Peyer's patch (tissue), 4 donors: Measurements from ENCODE around the gene HORMAD2. TPM values are rescaled to one million over a fixed set of nuclear protein-coding genes. Genes with fewer than 3 reads are reported as not detected.

Experiments used
- DNase-seq, 3 donors: peaks; one replicate each; pipeline ENCODE4 v3.0.0-alpha.2; 2017 to 2019
- H3K27ac ChIP-seq, 4 donors: fragments of 200-600 bp; sonication (generic); one replicate each; pipeline ENCODE4 v1.5.1; 2016 to 2019
- H3K27me3 ChIP-seq, 2 donors: fragments of 200-600 bp; sonication (generic); one replicate each; pipeline ENCODE4 v1.5.1; 2019
- H3K36me3 ChIP-seq, 3 donors: fragments of 200-600 bp; sonication (generic); one replicate each; pipeline ENCODE4 v1.5.1; 2016 to 2019
- H3K4me1 ChIP-seq, 4 donors: fragments of 200-600 bp; sonication (generic); one replicate each; pipeline ENCODE4 v1.5.1; 2016 to 2019
- H3K4me3 ChIP-seq, 4 donors: fragments of 200-600 bp; sonication (generic); 1 replicate in 3 of 4; 2 replicates in 1 of 4; pipeline ENCODE4 v1.5.1; 2016 to 2019; ENCODE audit warnings: mild to moderate bottlenecking in 1 of 4
- H3K9me3 ChIP-seq, 4 donors: fragments of 200-600 bp; sonication (generic); one replicate each; pipeline ENCODE4 v1.5.1; 2016 to 2019; ENCODE audit warnings: mild to moderate bottlenecking in 1 of 4
- POLR2A ChIP-seq, 2 donors: fragments of 450-650 bp; IDR thresholded peaks; one replicate each; pipeline ENCODE4 v1.5.1; 2017; ENCODE audit warnings: antibody characterized with exemption in 2 of 2, mild to moderate bottlenecking in 2 of 2, moderate library complexity in 2 of 2
- total RNA-seq, 4 donors: library from RNA; depleted of rRNA; stranded (reverse); fragments of >200 nt; gene quantifications; one replicate each; pipeline ENCODE4 v1.1.0, GENCODE V29; 2016
- TF ChIP-seq, protein P1 (sequence below), 6 experiments: fragments of 450-650 bp in 4 of 6; fragments of 200-600 bp in 2 of 6; sonication (generic) in 1 of 6; IDR thresholded peaks; one replicate each; pipeline ENCODE4 v1.5.1; 2017 to 2019; ENCODE audit warnings: antibody characterized with exemption in 6 of 6, mild to moderate bottlenecking in 3 of 6, moderate library complexity in 1 of 6

Gene HORMAD2
- total RNA-seq, 4 donors from 2014 or later, result not detected

DNA sequence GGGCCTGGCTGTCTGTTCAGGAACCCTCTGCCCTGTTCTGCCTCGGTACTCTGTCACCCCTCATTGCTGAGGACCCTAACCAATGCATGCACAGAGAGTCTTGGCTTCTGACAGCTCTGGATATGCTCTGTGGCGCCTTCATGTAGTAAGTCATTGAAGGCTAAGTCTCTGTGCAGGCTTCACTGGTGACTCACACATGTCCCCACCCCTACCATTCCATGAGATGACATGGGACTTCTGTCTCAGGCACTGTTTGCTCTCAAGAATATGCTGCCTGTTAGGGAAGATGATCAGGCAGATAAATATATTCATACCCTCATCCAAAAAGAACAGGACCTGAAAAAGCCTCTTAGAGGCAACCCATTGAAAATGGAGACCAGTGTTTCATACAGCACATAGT, 43.6 kb upstream of the HORMAD2 start:
- H3K4me3 ChIP-seq, result no peak overlapping the region
- peak in 1 of 3 donors; percentile 59 for DNase-seq
- no peaks in the 10 kb centered on the region for H3K27me3 ChIP-seq
- no peaks in the 10 kb centered on the region for H3K36me3 ChIP-seq
- H3K4me1 ChIP-seq, result no peaks in the 10 kb centered on the region
- no peaks in the 10 kb centered on the region for H3K9me3 ChIP-seq
- no peak overlapping the region for H3K27ac ChIP-seq
- TF ChIP-seq, protein P1, sequence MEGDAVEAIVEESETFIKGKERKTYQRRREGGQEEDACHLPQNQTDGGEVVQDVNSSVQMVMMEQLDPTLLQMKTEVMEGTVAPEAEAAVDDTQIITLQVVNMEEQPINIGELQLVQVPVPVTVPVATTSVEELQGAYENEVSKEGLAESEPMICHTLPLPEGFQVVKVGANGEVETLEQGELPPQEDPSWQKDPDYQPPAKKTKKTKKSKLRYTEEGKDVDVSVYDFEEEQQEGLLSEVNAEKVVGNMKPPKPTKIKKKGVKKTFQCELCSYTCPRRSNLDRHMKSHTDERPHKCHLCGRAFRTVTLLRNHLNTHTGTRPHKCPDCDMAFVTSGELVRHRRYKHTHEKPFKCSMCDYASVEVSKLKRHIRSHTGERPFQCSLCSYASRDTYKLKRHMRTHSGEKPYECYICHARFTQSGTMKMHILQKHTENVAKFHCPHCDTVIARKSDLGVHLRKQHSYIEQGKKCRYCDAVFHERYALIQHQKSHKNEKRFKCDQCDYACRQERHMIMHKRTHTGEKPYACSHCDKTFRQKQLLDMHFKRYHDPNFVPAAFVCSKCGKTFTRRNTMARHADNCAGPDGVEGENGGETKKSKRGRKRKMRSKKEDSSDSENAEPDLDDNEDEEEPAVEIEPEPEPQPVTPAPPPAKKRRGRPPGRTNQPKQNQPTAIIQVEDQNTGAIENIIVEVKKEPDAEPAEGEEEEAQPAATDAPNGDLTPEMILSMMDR (IDR thresholded peaks at IDR 0.05), result no peak
- no peak for TF ChIP-seq POLR2A (IDR thresholded peaks at IDR 0.05)

DNA sequence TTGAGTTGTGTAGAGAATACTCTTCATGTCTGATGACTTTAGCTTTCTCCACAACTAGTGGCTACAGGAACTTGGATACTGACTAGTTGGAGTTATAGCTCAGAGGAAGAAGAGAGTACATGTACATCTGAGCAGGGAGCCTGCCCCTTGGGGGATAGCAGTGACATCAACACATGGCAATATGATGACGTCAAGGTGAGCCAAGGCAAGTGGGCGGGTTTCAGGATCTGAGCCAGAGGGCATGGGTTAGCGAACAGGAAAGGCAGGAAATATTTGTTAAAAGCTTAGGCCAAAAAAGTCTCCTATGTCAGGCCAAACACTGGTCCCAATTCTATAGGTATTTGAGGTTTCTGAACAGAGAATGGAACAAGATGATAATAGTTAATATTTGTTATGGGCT, 42.0 kb upstream of the HORMAD2 start:
- H3K27ac ChIP-seq, result no peak overlapping the region
- TF ChIP-seq POLR2A (IDR thresholded peaks at IDR 0.05), result no peak
- TF ChIP-seq, protein P1 (IDR thresholded peaks at IDR 0.05), result no peak
- peak in 1 of 3 donors; percentile 47 for DNase-seq

DNA sequence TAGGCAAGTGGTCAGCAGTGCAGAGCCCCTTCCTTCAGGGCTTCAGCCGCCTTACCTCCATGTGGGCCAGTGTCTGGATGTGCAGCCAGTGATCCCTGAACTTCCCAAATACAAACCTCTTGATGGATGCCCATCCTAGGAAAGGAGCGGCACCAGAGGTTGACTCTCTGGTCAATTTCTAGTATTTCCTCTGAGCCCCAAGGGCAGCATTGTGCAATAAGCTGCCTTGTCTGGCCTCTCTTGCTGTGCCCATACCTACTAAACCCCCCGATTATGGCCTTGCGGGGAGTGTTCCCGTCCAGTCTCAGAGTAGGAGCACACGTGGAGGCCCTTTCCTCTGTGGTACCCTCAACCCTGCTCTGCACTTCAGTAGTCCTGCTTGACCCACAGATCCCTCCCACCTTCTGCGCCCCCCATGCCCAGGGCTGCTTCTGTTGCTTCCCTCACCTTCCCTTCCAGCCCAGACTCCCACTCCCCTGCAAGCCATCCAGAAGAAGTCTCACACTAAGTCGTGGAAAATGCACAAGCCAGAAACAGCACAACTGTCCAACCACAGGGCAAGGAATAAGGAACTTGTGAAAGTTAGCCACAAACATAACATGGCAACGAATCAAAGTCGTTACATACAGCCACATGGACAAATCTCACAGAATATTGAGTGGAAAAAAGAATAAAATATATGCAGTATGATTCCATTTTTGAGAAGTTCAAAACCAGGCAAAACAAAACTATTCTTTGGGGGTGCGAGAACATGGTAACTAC, 39.6 kb upstream of the HORMAD2 start:
- TF ChIP-seq POLR2A (IDR thresholded peaks at IDR 0.05), result no peak
- TF ChIP-seq, protein P1 (IDR thresholded peaks at IDR 0.05), result no peak

More for the DNA sequence above, 42.0 kb upstream of the HORMAD2 start:
- H3K4me3 ChIP-seq, result no peak overlapping the region
- H3K36me3 ChIP-seq, result no peaks in the 10 kb centered on the region
- peaks cover 0 to 3% (median 0%) of the 10 kb centered on the region in 4 donors for H3K4me1 ChIP-seq
- H3K27me3 ChIP-seq, result no peaks in the 10 kb centered on the region
- H3K9me3 ChIP-seq, result no peaks in the 10 kb centered on the region

DNA sequence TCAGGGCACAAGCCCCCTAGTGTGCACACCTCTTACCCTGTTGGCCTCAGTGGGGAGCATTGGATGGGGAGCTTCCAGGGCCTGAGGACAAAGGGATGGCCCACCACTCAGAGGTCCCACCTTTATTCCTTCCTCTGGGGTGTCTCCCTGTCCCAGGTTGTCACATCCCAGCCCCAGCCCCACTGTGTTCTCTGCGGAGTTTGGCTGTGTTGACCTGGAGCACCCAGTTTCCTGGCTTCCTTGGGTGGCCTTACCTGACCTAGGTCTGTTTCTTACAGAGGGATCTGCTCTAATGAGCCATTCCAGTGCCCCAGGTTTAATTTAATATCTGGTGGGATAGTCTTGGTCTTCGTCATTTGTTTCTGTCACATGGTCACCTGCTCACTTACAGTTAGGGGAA, 38.8 kb upstream of the HORMAD2 start:
- peak in 1 of 3 donors; percentile 14 for DNase-seq
- H3K9me3 ChIP-seq, result no peaks in the 10 kb centered on the region
- no peaks in the 10 kb centered on the region for H3K27me3 ChIP-seq
- H3K4me1 ChIP-seq, result peaks cover 0 to 10% (median 4%) of the 10 kb centered on the region in 4 donors
- H3K36me3 ChIP-seq, result no peaks in the 10 kb centered on the region
- no peak overlapping the region for H3K27ac ChIP-seq
- H3K4me3 ChIP-seq, result no peak overlapping the region
- TF ChIP-seq, protein P1 (IDR thresholded peaks at IDR 0.05), result no peak
- no peak for TF ChIP-seq POLR2A (IDR thresholded peaks at IDR 0.05)

More for the DNA sequence above, 39.6 kb upstream of the HORMAD2 start:
- Histone ChIP-seq H3K36me3 (no peaks in the 10 kb centered on the region), H3K27ac (no peak overlapping the region), H3K4me3 (no peak overlapping the region), H3K27me3 (no peaks in the 10 kb centered on the region), H3K9me3 (no peaks in the 10 kb centered on the region), H3K4me1 (peaks cover 0 to 10% (median 4%) of the 10 kb centered on the region in 4 donors)
- peak in 1 of 3 donors; percentile 26 for DNase-seq

DNA sequence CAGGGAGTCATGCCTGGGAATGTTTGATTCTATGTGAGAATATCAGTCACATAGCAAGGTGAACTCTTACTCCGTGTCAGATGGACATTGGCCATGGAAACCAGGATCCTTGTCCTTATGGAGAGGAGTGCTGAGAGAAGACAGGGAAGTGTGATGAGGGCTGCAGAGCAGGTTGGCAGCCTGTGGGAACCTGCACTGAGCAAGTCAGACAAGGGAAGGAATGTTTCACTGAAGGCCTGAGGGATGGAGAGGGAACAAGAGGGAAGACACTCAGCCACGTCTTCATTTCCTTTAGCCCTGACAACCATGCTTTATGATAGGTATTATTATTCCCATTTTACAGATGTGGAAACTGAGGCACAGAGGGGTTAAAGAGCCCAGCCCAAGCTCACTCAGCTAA, 38.4 kb upstream of the HORMAD2 start:
- Histone ChIP-seq H3K36me3 (no peaks in the 10 kb centered on the region), H3K9me3 (no peaks in the 10 kb centered on the region), H3K27ac (no peak overlapping the region), H3K4me3 (no peak overlapping the region), H3K27me3 (no peaks in the 10 kb centered on the region), H3K4me1 (peaks cover 0 to 10% (median 4%) of the 10 kb centered on the region in 4 donors)
- TF ChIP-seq POLR2A (IDR thresholded peaks at IDR 0.05), result no peak
- TF ChIP-seq, protein P1 (IDR thresholded peaks at IDR 0.05), result no peak
- DNase-seq, result no peak
